NT2/D1 (cell line): ENCODE data around the gene ADPRH.

Experiments
- SUZ12 ChIP-seq: IDR thresholded peaks from 2 replicates; pipeline ENCODE4 v1.6.1; 2011; ENCODE audit not compliant: insufficient read length, insufficient read depth; ENCODE audit errors: extremely low read depth
- YY1 ChIP-seq: IDR thresholded peaks from 2 replicates; pipeline ENCODE4 v1.6.1; 2011; ENCODE audit not compliant: insufficient read length, insufficient read depth
- ZNF274 ChIP-seq: IDR thresholded peaks from 2 replicates; pipeline ENCODE4 v1.6.1; 2011; ENCODE audit warnings: mild to moderate bottlenecking, low read depth, low read length

GRCh38 chr3:119559441-119559963 lies 19.8 kb upstream of the ADPRH start, which contains the start of gene CD80:
- TF ChIP-seq ZNF274 (no peak), YY1 (no peak), SUZ12 (no peak)
